ENCODE results near the gene BCR. TPM values are rescaled to one million over a fixed set of nuclear protein-coding genes. Genes with fewer than 3 reads are reported as not detected.

The BCR gene
- total and polyA plus RNA-seq, 2 of the 4 experiments (the other 2 are of a cell fraction) = 28.9 to 44.6 TPM

DNA sequence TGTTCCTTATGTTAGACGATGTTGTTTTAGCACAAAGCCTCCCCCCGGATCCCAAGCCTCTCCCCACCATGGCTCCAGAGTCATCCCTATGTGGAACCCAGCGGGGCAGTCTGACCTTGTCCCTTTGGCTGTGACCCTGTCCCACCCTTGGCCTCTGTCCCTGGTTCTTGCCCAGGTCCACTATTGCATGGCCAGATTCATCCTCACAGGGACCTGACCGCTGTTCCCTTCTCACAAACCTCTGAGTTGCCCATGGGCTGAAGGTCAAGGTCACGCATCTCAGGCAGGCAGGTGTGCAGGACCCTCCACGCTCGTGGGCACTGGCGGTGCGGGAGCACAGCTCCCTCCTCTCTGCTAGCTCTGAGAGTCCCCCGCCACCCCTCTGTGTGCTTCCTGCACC is 39.0 kb downstream of the BCR start:
- ATAC-seq (ENCODE audit: low read depth) = no peak
- Histone ChIP-seq H3K9ac (ENCODE audit: low read depth, low read length) (no peak overlapping the region), H4K5ac (ENCODE audit: low read depth, low read length) (peak overlapping the region; percentile 40), H3K79me1 (ENCODE audit: low read depth in 1 of 2, low read length in 2 of 2) (peaks cover 51 to 97% of the 10 kb centered on the region in 2 experiments), H2BK20ac (ENCODE audit: low read depth, low read length) (peak overlapping the region; percentile 76), H4K8ac (ENCODE audit: low read depth in 2 of 2, low read length in 2 of 2) (peak overlapping the region; percentile 47 to 62; a peak in 3 of 4 replicates), H4K20me1 (ENCODE audit: insufficient read depth, low read length) (peaks cover 54% of the 10 kb centered on the region), H3K9me3 (ENCODE audit: control insufficient read depth, insufficient read depth, low read length) (no peaks in the 10 kb centered on the region), H2BK15ac (ENCODE audit: low read depth, low read length) (peak overlapping the region; percentile 90; the same call in 2 of the 3 replicates), H2AFZ (replicated peaks; ENCODE audit: low read length, poor library complexity) (peak overlapping the region; percentile 81), H2BK120ac (ENCODE audit: low read depth, low read length) (peak overlapping the region; percentile 88), H3K4me1 (ENCODE audit: control insufficient read depth, insufficient read depth, low read length) (peaks cover 44% of the 10 kb centered on the region), H3K27ac (ENCODE audit: insufficient read depth, low read length) (peak overlapping the region; percentile 66), H3K4ac (ENCODE audit: low read depth, low read length) (peak overlapping the region; percentile 94), H3K4me2 (ENCODE audit: low read depth, low read length) (peak overlapping the region; percentile 2), H4K91ac (ENCODE audit: insufficient read depth, low read depth, low read length) (peak overlapping the region; percentile 66), H3K4me3 (ENCODE audit: insufficient read depth, low read depth, low read length) (no peak overlapping the region), H3K56ac (ENCODE audit: extremely low read depth, insufficient read depth, low read length) (no peak overlapping the region; the same call in 1 of the 2 replicates), H3K18ac (ENCODE audit: low read depth, low read length) (peak overlapping the region; percentile 71), H2AK9ac (replicated peaks; ENCODE audit: low read depth, low read length, poor library complexity) (peak overlapping the region; percentile 83), H2AK5ac (ENCODE audit: low read depth, low read length) (peak overlapping the region; percentile 97), H3K36me3 (ENCODE audit: control insufficient read depth, insufficient read depth, low read length) (no peaks in the 10 kb centered on the region), H3K27me3 (ENCODE audit: control insufficient read depth, insufficient read depth, low read length) (no peaks in the 10 kb centered on the region), H3K9me1 (ENCODE audit: insufficient read depth, low read length) (peaks cover 70% of the 10 kb centered on the region), H3K23ac (ENCODE audit: low read depth, low read length) (peak overlapping the region; percentile 72), H2BK5ac (ENCODE audit: low read depth, low read length, poor library complexity, severe bottlenecking) (peak overlapping the region; percentile 44), H3K14ac (replicated peaks; ENCODE audit: low read depth, low read length) (peak overlapping the region; percentile 91)
- POLR2A ChIA-PET (ENCODE audit: unreplicated experiment) = no interaction called here
- DNase-seq = no peak
- BruUV-seq (replicated peaks) = no TSS peak
- intact Hi-C loops (cut with micrococcal nuclease) (loop anchor here (5.0 kb wide), 1 partner anchor 37 kb away; the partner anchor contains the start of gene BCR), dilution Hi-C loops (cut with HindIII; ENCODE audit: low sequenced_read_pairs, unreplicated experiment) (no loop called here), in situ Hi-C loops (cut with MboI; ENCODE audit: low sequenced_read_pairs) (no loop called here)
- TF ChIP-seq POLR2A (IDR thresholded peaks at IDR 0.05; ENCODE audit: low read depth, low read length) = no peak
- TF ChIP-seq, protein P1, sequence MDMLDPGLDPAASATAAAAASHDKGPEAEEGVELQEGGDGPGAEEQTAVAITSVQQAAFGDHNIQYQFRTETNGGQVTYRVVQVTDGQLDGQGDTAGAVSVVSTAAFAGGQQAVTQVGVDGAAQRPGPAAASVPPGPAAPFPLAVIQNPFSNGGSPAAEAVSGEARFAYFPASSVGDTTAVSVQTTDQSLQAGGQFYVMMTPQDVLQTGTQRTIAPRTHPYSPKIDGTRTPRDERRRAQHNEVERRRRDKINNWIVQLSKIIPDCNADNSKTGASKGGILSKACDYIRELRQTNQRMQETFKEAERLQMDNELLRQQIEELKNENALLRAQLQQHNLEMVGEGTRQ (IDR thresholded peaks at IDR 0.05; ENCODE audit: low read depth, low read length) = no peak
- no peak for TF ChIP-seq RFX5 (IDR thresholded peaks at IDR 0.05; ENCODE audit: low read depth, low read length)
- no peak for TF ChIP-seq SMC3 (IDR thresholded peaks at IDR 0.05; ENCODE audit: low read depth, low read length)
- TF ChIP-seq NFE2L2 (IDR thresholded peaks at IDR 0.05; ENCODE audit: low read depth, low read length) = no peak
- TF ChIP-seq RCOR1 (IDR thresholded peaks at IDR 0.05; ENCODE audit: insufficient replicate concordance, low read length) = no peak
- TF ChIP-seq FOS (IDR thresholded peaks at IDR 0.05; ENCODE audit: low read depth, low read length) = no peak
- no peak for TF ChIP-seq MAZ (IDR thresholded peaks at IDR 0.05; ENCODE audit: borderline replicate concordance, low read depth, low read length)
- TF ChIP-seq, protein P2, sequence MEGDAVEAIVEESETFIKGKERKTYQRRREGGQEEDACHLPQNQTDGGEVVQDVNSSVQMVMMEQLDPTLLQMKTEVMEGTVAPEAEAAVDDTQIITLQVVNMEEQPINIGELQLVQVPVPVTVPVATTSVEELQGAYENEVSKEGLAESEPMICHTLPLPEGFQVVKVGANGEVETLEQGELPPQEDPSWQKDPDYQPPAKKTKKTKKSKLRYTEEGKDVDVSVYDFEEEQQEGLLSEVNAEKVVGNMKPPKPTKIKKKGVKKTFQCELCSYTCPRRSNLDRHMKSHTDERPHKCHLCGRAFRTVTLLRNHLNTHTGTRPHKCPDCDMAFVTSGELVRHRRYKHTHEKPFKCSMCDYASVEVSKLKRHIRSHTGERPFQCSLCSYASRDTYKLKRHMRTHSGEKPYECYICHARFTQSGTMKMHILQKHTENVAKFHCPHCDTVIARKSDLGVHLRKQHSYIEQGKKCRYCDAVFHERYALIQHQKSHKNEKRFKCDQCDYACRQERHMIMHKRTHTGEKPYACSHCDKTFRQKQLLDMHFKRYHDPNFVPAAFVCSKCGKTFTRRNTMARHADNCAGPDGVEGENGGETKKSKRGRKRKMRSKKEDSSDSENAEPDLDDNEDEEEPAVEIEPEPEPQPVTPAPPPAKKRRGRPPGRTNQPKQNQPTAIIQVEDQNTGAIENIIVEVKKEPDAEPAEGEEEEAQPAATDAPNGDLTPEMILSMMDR (conservative IDR thresholded peaks at IDR 0.05; ENCODE audit: low read depth, low read length) = no peak
- TF ChIP-seq MAFK (IDR thresholded peaks at IDR 0.05; ENCODE audit: low read depth, low read length) = no peak
- no peak for TF ChIP-seq RAD21 (IDR thresholded peaks at IDR 0.05; ENCODE audit: low read length)
- no peak for TF ChIP-seq CEBPB (IDR thresholded peaks at IDR 0.05; ENCODE audit: low read depth, low read length)
- no peak for TF ChIP-seq BHLHE40 (IDR thresholded peaks at IDR 0.05; ENCODE audit: low read depth, low read length)
- TF ChIP-seq MXI1 (IDR thresholded peaks at IDR 0.05; ENCODE audit: borderline replicate concordance, low read depth, low read length) = no peak
- WGBS, 2 experiments (ENCODE audit: extremely low coverage in 2 of 2, insufficient read length in 1 of 2) = 86% methylated on average over 8 of the region's 10 CpGs; no CpG with 5 or more reads in 1 of the 2 experiments
- CTCF ChIA-PET = no interaction called here

All from IMR-90 (cell line).